Mesendoderm (in vitro differentiated cells): ENCODE measurements around the gene LARP6.

Experiments
- DNase-seq: peaks from one replicate; pipeline ENCODE4 v3.0.0; 2013
- H2AK5ac ChIP-seq: 2 replicates; pipeline ENCODE4 v1.6.1; 2013; ENCODE audit warnings: low read length, inconsistent platforms
- H2BK120ac ChIP-seq: 2 replicates; pipeline ENCODE4 v1.6.1; 2013; ENCODE audit warnings: low read depth, mild to moderate bottlenecking, low read length, moderate library complexity, mixed read lengths
- H2BK15ac ChIP-seq: replicated peaks from 2 replicates; pipeline ENCODE4 v1.6.1; 2013; ENCODE audit warnings: low read depth, mild to moderate bottlenecking, moderate library complexity
- H2BK5ac ChIP-seq: 2 replicates; pipeline ENCODE4 v1.6.1; 2013; ENCODE audit warnings: low read length, inconsistent platforms
- H3K18ac ChIP-seq: 2 replicates; pipeline ENCODE4 v1.6.1; 2013; ENCODE audit warnings: mild to moderate bottlenecking, low read length, mixed read lengths
- H3K23ac ChIP-seq: one replicate; pipeline ENCODE4 v1.6.1; 2013; ENCODE audit warnings: low read length
- H3K27ac ChIP-seq: 2 replicates; pipeline ENCODE4 v1.5.1; 2013; ENCODE audit warnings: low read depth, mild to moderate bottlenecking, inconsistent platforms, low read length, moderate library complexity
- H3K27me3 ChIP-seq: 2 replicates; pipeline ENCODE4 v1.6.1; 2013; ENCODE audit warnings: low read length, control low read depth, mild to moderate bottlenecking, inconsistent platforms; ENCODE audit not compliant: insufficient read depth, poor library complexity
- H3K36me3 ChIP-seq: 2 replicates; pipeline ENCODE4 v1.6.1; 2013; ENCODE audit warnings: low read length, inconsistent platforms; ENCODE audit not compliant: control insufficient read depth, insufficient read depth
- H3K4ac ChIP-seq: one replicate; pipeline ENCODE4 v1.6.1; 2013; ENCODE audit warnings: low read depth, mild to moderate bottlenecking, low read length, moderate library complexity
- H3K4me1 ChIP-seq: 2 replicates; pipeline ENCODE4 v1.6.1; 2013; ENCODE audit warnings: low read depth, low read length, inconsistent platforms; ENCODE audit not compliant: control insufficient read depth
- H3K4me2 ChIP-seq: 2 replicates; pipeline ENCODE4 v1.6.1; 2013; ENCODE audit warnings: low read length
- H3K4me3 ChIP-seq: 2 replicates; pipeline ENCODE4 v1.5.1; 2013; ENCODE audit warnings: mild to moderate bottlenecking, low read length
- H3K56ac ChIP-seq: one replicate; pipeline ENCODE4 v1.6.1; 2013; ENCODE audit warnings: low read length
- H3K79me1 ChIP-seq: 2 replicates; pipeline ENCODE4 v1.6.1; 2013; ENCODE audit warnings: low read length, inconsistent platforms
- H3K79me2 ChIP-seq: 2 replicates; pipeline ENCODE4 v1.6.1; 2013; ENCODE audit warnings: mild to moderate bottlenecking, low read length; ENCODE audit not compliant: control insufficient read depth, insufficient read depth
- H3K9ac ChIP-seq: 2 replicates; pipeline ENCODE4 v1.6.1; 2013; ENCODE audit warnings: low read length, inconsistent platforms
- H4K5ac ChIP-seq: one replicate; pipeline ENCODE4 v1.6.1; 2013; ENCODE audit warnings: low read length
- H4K8ac ChIP-seq: one replicate; pipeline ENCODE4 v1.6.1; 2013; ENCODE audit warnings: low read depth, mild to moderate bottlenecking, control low read depth, low read length, moderate library complexity
- WGBS: extraction: QIAGEN DNeasy Blood & Tissue Kit; methylation state at CpG from one replicate; pipeline ENCODE4 v1.1.7; 2013; ENCODE audit warnings: low lambda C conversion rate, missing lambda C conversion rate; ENCODE audit not compliant: insufficient coverage; ENCODE audit errors: extremely low coverage; 5-methylcytosine and 5-hydroxymethylcytosine counted together

The LARP6 gene

DNA sequence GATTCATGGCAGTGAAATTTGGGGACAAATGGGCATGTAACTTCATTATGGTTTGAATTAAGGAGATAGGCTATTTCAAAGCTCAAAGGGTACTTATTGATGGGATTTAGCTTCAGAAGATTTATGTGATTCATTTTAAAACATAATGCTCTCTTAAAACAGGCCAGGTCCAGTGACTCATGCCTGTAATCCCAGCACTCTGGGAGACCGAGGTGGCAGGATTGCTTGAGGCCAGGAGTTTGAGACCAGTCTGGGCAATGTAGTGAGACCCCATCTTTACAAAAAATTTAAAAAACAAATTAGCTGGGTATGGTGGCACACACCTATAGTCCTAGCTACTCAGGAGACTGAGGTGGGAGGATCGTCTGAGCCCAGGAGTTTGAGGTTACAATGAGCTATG is 26.8 kb upstream of the LARP6 start:
- Histone ChIP-seq H3K18ac (no peak overlapping the region), H4K5ac (no peak overlapping the region), H2BK120ac (no peak overlapping the region), H3K4me1 (no peaks in the 10 kb centered on the region), H2BK5ac (no peak overlapping the region), H2BK15ac (no peak overlapping the region), H3K23ac (no peak overlapping the region), H3K4me3 (no peak overlapping the region), H4K8ac (no peak overlapping the region), H3K27me3 (no peaks in the 10 kb centered on the region), H3K36me3 (no peaks in the 10 kb centered on the region), H3K9ac (no peak overlapping the region), H3K4me2 (no peak overlapping the region), H3K79me2 (no peaks in the 10 kb centered on the region), H3K4ac (no peak overlapping the region), H2AK5ac (no peak overlapping the region), H3K56ac (no peak overlapping the region), H3K27ac (no peak overlapping the region), H3K79me1 (no peaks in the 10 kb centered on the region)
- WGBS, result no CpG with 5 or more reads among the region's 2 CpGs
- DNase-seq, result no peak

DNA sequence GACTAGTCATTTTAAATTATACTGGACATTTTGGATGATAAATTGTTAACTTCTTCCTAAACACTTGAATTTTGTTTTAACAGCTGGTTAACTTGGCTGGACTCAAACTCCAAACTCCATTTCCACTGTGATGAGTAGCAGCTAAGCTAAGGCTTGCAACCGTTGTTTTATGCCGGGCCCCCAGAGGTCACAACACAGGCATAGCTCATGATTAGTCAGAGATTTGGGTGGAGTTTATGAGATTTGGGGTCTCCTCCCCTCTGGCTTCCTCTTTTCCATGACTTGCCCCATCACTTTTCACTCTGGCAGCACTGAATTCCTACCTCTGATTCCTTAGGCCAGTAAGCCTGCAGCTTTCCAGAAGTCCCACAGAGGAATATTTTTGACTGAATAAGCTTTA is 25.4 kb upstream of the LARP6 start:
- H2BK15ac ChIP-seq, result no peak overlapping the region
- H3K27me3 ChIP-seq, result no peaks in the 10 kb centered on the region
- no peaks in the 10 kb centered on the region for H3K79me2 ChIP-seq
- no peak overlapping the region for H3K23ac ChIP-seq
- DNase-seq, result no peak
- H4K8ac ChIP-seq, result no peak overlapping the region
- H2BK5ac ChIP-seq, result no peak overlapping the region
- no peak overlapping the region for H3K4ac ChIP-seq
- no peak overlapping the region for H2BK120ac ChIP-seq
- H3K36me3 ChIP-seq, result no peaks in the 10 kb centered on the region
- no peaks in the 10 kb centered on the region for H3K79me1 ChIP-seq
- no peak overlapping the region for H2AK5ac ChIP-seq
- H3K18ac ChIP-seq, result no peak overlapping the region
- no peak overlapping the region for H3K4me3 ChIP-seq
- H3K9ac ChIP-seq, result no peak overlapping the region
- no peak overlapping the region for H4K5ac ChIP-seq
- no peak overlapping the region for H3K4me2 ChIP-seq
- H3K4me1 ChIP-seq, result no peaks in the 10 kb centered on the region
- no CpG with 5 or more reads among the region's 2 CpGs for WGBS
- no peak overlapping the region for H3K56ac ChIP-seq
- no peak overlapping the region for H3K27ac ChIP-seq

DNA sequence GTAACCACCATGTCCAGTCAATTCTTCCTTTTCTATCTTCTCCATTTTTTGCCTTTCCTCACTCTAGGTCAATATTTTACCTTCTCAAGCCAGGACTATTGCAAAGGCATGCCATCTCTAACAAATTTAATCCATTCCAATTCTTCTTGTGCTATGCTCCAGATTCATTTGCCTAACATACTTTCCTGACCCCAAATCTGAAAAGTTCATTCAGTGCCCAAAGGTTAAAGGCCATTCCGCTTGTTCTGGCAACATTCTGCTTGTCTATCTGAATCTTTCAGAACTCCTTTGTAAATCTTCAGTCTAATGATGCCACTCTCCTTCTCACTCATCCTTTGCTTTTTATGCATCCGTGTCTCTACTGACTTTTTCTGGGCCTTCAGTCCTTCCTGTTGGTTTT is 22.7 kb upstream of the LARP6 start:
- no peak overlapping the region for H2BK120ac ChIP-seq
- no peaks in the 10 kb centered on the region for H3K36me3 ChIP-seq
- no peak overlapping the region for H3K4me3 ChIP-seq
- H3K79me2 ChIP-seq, result no peaks in the 10 kb centered on the region
- H3K27ac ChIP-seq, result no peak overlapping the region
- H2AK5ac ChIP-seq, result no peak overlapping the region
- H3K4ac ChIP-seq, result no peak overlapping the region
- no peak overlapping the region for H2BK15ac ChIP-seq
- no peak for DNase-seq
- H3K56ac ChIP-seq, result no peak overlapping the region
- no peak overlapping the region for H3K18ac ChIP-seq
- H3K4me2 ChIP-seq, result no peak overlapping the region
- H3K27me3 ChIP-seq, result no peaks in the 10 kb centered on the region
- no peak overlapping the region for H3K9ac ChIP-seq
- no CpG with 5 or more reads among the region's 2 CpGs for WGBS
- H2BK5ac ChIP-seq, result no peak overlapping the region
- H4K8ac ChIP-seq, result no peak overlapping the region
- no peaks in the 10 kb centered on the region for H3K79me1 ChIP-seq
- no peak overlapping the region for H3K23ac ChIP-seq
- H4K5ac ChIP-seq, result no peak overlapping the region
- H3K4me1 ChIP-seq, result no peaks in the 10 kb centered on the region

- Histone ChIP-seq H3K27me3 (no peaks in the 10 kb centered on the region), H3K9ac (no peak overlapping the region), H3K4me1 (no peaks in the 10 kb centered on the region), H2BK15ac (no peak overlapping the region), H3K56ac (no peak overlapping the region), H4K5ac (no peak overlapping the region), H2BK5ac (no peak overlapping the region), H3K4ac (no peak overlapping the region), H3K4me3 (no peak overlapping the region), H3K4me2 (no peak overlapping the region), H3K27ac (no peak overlapping the region), H3K79me2 (no peaks in the 10 kb centered on the region), H4K8ac (no peak overlapping the region), H3K79me1 (no peaks in the 10 kb centered on the region), H3K23ac (no peak overlapping the region), H3K18ac (no peak overlapping the region), H2BK120ac (no peak overlapping the region), H3K36me3 (no peaks in the 10 kb centered on the region), H2AK5ac (no peak overlapping the region)
- no CpG with 5 or more reads among the region's 3 CpGs for WGBS
- no peak for DNase-seq
These were observed 22.1 kb upstream of the LARP6 start for GRCh38 chr15:70876011-70876410.

GRCh38 chr15:70875001-70875782 is 21.2 kb upstream of the LARP6 start:
- Histone ChIP-seq H2BK120ac (no peak overlapping the region), H3K4me3 (no peak overlapping the region), H3K23ac (no peak overlapping the region), H4K5ac (no peak overlapping the region), H3K36me3 (no peaks in the 10 kb centered on the region), H2BK5ac (no peak overlapping the region), H3K79me2 (no peaks in the 10 kb centered on the region), H3K18ac (no peak overlapping the region), H3K56ac (no peak overlapping the region), H3K27me3 (no peaks in the 10 kb centered on the region), H4K8ac (no peak overlapping the region), H2BK15ac (peak overlapping the region; percentile 36), H3K4ac (no peak overlapping the region), H3K4me1 (no peaks in the 10 kb centered on the region), H3K4me2 (no peak overlapping the region), H2AK5ac (no peak overlapping the region), H3K79me1 (no peaks in the 10 kb centered on the region), H3K9ac (no peak overlapping the region), H3K27ac (no peak overlapping the region)
- no CpG with 5 or more reads among the region's 7 CpGs for WGBS
- DNase-seq, result peak; percentile 25
